Islet of Langerhans (tissue), 1 donor: ENCODE data around the gene IRF2BP1.

Experiments
- FAIRE-seq: peaks from one replicate; lab custom pipeline; 2011; peaks lifted over from hg19 to GRCh38; lab: Jason Lieb, UNC

Gene IRF2BP1

DNA sequence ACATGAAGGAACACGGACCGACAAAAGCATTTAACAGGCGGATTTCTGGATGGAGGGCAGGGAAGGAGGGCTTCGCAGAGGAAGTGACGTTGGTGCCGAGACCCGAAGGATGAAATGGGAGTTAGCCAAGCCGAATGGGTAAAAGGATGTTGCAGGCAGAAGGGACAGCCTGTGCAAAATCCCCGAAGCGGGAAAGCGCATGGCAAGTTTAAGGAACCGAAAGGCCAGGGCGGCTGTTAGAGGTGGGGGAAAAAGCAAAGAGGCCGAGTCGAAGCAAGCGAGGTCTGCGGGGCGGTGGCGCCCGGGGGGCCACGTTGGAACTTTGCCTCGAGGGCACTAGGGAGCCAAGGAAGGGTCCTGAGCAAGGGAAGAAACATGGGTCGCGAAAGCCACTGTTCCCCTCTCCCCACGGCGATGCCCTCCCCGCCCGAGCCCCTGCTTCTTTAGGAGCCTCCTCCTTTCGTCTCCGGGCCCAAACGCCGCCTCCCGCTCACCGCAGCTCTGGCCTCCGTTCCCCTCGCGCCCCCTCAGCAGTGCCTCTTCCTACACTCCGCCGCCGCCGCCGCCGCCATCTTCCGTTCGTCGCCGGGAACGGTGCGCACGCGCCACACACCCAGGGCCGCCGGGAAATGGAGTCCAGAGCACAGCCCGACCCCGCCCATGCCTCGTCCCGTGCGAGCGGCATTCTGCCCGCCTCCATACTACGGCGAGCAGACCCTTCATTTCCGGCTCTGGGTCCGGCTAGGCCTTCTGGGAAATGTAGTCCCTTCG, 23.2 kb downstream of the IRF2BP1 start, which contains the start of gene SYMPK:
SYMPK (minus strand) TSS at position 584 of the 771 bp plus-strand sequence. CDS start 8,652 bp downstream, outside the sequence.
- FAIRE-seq = no peak

DNA sequence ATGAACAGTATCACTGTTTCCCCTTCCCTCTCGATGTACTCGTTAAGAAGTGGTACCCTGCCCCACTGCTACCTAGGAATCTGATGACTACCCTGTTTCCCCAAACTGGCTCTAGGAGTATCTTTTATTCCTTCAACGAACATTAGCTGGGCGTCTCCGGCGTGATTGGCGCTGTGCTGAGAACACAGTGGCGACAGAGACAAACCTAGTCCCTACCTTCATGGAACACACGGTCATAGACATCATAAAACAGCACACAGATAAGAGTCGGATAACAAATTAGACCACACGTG, 23.7 kb downstream of the IRF2BP1 start:
- no peak for FAIRE-seq

DNA sequence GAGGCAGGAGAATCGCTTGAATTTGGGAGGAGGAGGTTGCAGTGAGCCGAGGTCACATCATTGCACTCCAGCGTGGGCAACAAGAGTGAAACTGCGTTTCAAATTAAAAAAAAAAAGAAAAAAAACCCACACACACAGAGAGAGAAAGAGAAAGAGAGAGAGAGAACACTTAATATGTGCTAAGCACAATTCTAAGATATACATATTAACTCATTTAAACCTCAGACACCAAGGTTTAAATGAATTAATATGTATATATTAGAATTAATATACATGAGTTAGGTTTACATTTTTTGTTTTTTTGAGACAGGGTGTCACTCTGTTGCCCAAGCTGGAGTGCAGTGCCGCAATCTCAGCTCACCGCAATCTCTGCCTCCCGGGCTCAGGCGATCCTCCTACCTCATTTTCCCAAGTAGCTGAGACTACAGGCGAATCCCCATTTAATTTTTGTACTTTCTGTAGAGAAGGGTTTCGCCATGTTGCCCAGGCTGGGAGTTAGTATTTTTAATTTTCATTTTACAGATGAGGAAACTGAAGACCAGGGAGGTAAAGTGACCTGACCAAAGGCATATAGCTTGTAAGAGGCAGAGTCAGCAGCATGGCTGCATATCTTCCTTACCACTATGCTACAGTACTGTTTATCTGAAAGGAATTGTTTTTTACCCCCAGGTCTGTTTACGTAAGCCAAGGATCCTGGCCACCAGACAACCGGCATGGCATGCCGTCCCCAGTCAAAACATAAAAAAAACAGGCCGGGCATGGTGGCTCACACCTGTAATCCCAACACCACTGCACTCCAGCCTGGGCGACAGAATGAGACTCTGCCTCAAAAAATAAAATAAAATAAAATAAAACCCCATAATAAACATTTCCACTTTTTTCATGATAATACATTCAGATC, 25.3 kb downstream of the IRF2BP1 start:
- no peak for FAIRE-seq

DNA sequence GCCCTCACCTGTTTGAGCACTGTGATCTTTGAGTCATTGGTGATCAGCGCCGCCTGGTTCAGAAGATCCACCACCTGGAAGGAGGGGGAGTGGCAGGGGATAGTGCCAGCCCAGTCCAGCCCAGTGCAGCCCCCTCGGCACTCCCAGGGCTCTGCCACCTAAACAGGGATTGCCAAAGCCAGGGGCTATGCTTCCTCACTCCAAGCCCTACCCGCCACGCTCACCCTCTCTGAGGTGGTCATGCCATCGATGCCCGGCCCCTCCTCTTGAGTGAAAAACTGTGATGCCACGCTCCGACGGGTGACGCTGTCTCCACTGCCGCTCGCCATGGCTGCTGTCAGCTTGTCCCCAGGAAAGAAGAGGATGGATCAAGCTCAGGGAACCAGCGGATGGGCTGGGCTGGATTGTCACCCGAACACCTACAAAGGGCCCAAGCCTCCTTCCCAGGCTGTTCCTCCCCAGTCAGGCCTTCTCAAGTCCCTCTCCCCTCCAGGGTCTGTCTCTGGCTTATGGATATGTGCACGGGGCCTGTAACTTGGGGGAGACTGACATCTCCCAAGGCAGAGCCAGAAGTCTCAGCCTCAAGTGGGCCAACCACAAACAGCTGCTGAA, 31.7 kb downstream of the IRF2BP1 start:
- FAIRE-seq = no peak

DNA sequence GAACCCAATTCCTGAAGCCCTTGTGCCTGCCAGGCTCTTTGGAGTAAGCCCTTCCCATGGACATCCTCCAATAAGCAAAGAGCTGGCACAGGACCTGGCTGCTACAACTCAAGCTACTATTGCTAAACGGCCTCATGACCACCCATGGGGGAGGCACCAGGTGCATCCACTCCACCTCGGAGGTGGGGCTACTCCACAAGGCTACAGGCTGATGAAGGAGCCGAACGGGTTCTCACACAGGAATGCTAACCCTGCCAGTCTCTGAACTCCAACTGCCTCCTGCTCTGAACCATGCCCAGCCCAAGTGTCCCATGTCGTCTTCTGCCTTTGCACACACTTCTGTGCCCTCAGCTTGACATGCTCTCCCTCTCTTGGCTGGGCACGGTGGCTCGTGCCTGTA, 33.0 kb downstream of the IRF2BP1 start:
- no peak for FAIRE-seq

DNA sequence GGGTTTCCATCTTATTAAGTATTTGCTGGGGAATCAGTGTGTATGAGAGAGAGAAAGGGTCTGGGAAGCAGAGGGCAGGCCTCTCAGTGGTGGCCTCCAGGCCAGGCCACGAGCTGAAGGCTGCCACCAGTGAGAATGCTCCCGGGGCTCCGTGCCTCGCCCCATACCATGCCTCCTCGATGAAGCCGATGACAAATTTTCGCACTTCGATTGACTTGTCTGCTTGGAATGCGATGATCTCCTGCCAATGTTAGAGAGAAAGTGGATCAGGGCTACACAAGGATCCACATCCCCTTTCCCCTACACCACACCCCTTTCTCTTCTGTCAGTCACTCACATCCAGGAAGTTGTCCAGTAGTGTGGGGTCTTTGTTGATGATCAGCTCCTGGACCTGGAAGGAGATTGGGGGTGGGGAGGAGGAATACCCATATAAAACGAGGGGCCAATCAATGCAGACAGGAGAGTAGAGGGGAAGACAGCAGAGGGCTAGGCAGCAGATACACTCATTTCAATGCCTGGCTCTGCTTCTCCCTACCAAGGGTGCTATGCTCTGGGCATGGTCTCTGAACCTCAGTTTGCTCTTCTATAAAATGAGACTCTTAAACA, 33.7 kb downstream of the IRF2BP1 start:
- FAIRE-seq = no peak

DNA sequence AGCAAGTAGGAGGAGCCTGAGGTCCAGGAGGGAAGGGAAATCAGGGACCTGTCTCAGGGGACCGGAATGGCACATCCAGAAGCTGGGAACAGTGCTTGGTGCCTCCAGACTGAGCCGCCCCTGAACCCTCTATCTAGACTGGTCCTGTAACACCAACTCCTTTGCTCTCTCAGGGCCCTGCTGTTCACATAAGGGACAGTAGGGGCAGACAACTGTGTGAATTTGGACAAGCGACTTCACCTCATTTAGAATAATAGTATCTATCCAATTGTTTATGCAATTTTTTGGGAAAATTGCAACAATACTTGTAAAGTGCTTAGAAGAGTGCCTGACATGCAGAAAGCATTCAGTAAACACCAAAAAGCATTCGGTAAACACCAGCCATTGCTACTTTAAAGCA, 37.0 kb downstream of the IRF2BP1 start:
- FAIRE-seq = no peak

- no peak for FAIRE-seq
These were observed 38.3 kb downstream of the IRF2BP1 start for GRCh38 chr19:45847663-45848062.

DNA sequence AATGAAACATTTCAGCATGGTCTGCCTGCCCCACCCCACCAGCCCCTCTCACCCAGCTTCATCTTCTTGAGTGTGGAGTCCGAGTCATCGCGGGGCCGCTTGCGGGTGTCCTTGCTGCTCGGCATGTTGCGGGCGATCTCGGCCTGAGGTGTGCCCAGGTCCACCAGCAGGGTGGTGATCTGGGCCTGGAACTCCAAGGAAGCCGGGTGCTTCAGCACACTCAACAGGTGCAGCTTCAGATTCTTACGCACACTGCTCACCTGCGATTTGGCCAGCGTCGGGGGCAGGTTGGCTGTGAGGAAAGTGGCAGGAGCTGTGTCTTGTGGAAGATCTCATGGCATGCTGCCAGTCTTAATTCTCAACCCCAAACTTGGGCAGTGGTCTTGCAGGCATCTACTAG, 43.7 kb downstream of the IRF2BP1 start:
- no peak for FAIRE-seq

DNA sequence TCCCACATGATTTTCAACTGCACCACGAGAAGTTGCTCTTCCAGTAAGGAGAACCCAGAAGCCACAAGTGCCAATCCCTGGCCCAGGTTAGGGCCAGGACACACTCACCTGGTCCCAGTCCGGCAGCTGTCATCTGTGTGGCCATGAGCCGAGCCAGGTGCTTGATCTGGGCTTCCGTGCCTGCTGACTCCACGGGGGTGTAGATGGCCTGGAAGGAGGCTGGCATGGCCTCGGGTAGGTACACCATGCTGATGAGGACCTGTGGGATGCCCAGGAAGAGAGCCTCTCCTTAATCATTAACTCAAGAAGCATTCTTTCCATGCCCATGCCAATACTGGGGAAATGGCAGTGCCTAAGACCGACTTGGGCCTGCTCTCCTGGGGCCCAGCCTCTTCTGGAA, 51.0 kb downstream of the IRF2BP1 start:
- FAIRE-seq = no peak
